Gastrocnemius medialis (tissue), 4 donors: ENCODE data around the gene CHSY1. TPM values are rescaled to one million over a fixed set of nuclear protein-coding genes. Genes with fewer than 3 reads are reported as not detected.

Experiments
- ATAC-seq, 2 donors: fragments of 150-250 bp; one replicate each; pipeline ENCODE4 v1.9.1; 2016
- DNase-seq, 2 donors: peaks; one replicate each; pipeline ENCODE4 v3.0.0-alpha.2; 2019
- H3K27ac ChIP-seq, 4 donors: fragments of 200-600 bp; sonication (generic); 1 replicate in 1 of 4; 2 replicates in 3 of 4; pipeline ENCODE4 v1.5.1; 2016 to 2018; ENCODE audit warnings: mild to moderate bottlenecking in 2 of 4, moderate library complexity in 1 of 4
- H3K27me3 ChIP-seq, 3 donors: fragments of 200-600 bp; sonication (generic) in 2 of 3; 1 replicate in 1 of 3; 2 replicates in 2 of 3; pipeline versions ENCODE4 v1.5.1 to v1.6.0; 2016 to 2019; ENCODE audit warnings: mild to moderate bottlenecking in 1 of 3, moderate library complexity in 1 of 3
- H3K36me3 ChIP-seq, 2 donors: fragments of 200-600 bp; sonication (generic) in 1 of 2; one replicate each; pipeline ENCODE4 v1.5.1; 2017 to 2018
- H3K4me1 ChIP-seq, 2 donors: fragments of 200-600 bp; sonication (generic) in 1 of 2; one replicate each; pipeline ENCODE4 v1.5.1; 2016 to 2017; ENCODE audit warnings: mild to moderate bottlenecking in 2 of 2
- H3K4me3 ChIP-seq, 4 donors: fragments of 200-600 bp; sonication (generic) in 3 of 4; 1 replicate in 1 of 4; 2 replicates in 3 of 4; pipeline ENCODE4 v1.5.1; 2016 to 2019; ENCODE audit warnings: mild to moderate bottlenecking in 2 of 4
- H3K9me3 ChIP-seq, 3 donors: fragments of 200-600 bp; sonication (generic) in 2 of 3; 1 replicate in 1 of 3; 2 replicates in 2 of 3; pipeline ENCODE4 v1.5.1; 2016 to 2019
- CTCF ChIP-seq, 5 experiments: fragments of 450-650 bp in 3 of 5; fragments of 200-600 bp in 2 of 5; sonication (generic) in 2 of 5; IDR thresholded peaks in 4 of 5; conservative IDR thresholded peaks in 1 of 5; 1 replicate in 4 of 5; 2 replicates in 1 of 5; pipeline ENCODE4 v1.5.1; 2016 to 2019; ENCODE audit warnings: antibody characterized with exemption in 5 of 5, mild to moderate bottlenecking in 3 of 5, moderate library complexity in 3 of 5
- POLR2A ChIP-seq, 2 donors: fragments of 450-650 bp; IDR thresholded peaks; one replicate each; pipeline ENCODE4 v1.6.1; 2017; ENCODE audit warnings: antibody characterized with exemption in 2 of 2, mild to moderate bottlenecking in 2 of 2, moderate library complexity in 2 of 2
- in situ Hi-C, 4 donors: fragments of 200-750 bp; cut with MboI; loops; one replicate each; pipeline versions ENCODE4 v1.15.0 to v1.8.0; 2017; ENCODE audit warnings: low sequenced_read_pairs in 4 of 4
- intact Hi-C: fragments of 100-400 bp; cut with DNase I; formaldehyde crosslinking; loops from one replicate; pipeline ENCODE4 v1.15.1; 2023; ENCODE audit warnings: low total_unique reads
- total RNA-seq, 4 donors: library from RNA; depleted of rRNA; stranded (reverse); fragments of >200 nt; gene quantifications; one replicate each; pipeline versions ENCODE4 v1.1.0 to v1.2.3, GENCODE V29; 2016

Gene CHSY1
- total RNA-seq, 4 donors from 2014 or later, result 4.6 to 8.3 (median 7.1) TPM

GRCh38 chr15:101174152-101174920 lies 77.5 kb downstream of the CHSY1 start:
- Histone ChIP-seq H3K4me3 (no peak overlapping the region), H3K9me3 (no peaks in the 10 kb centered on the region), H3K27me3 (no peaks in the 10 kb centered on the region), H3K4me1 (peaks cover 6 to 18% of the 10 kb centered on the region in 2 donors), H3K27ac (no peak overlapping the region), H3K36me3 (peaks cover 0 to 19% of the 10 kb centered on the region in 2 donors)
- TF ChIP-seq POLR2A (IDR thresholded peaks at IDR 0.05) (no peak), CTCF (IDR thresholded peaks at IDR 0.05 in 4 of 5, conservative IDR thresholded peaks at IDR 0.05 in 1 of 5) (no peak)
- intact Hi-C loops (no loop called here), in situ Hi-C loops (loop anchor here in 1 of 4 donors (10.0 kb wide), 1 partner anchor 70 kb away; no protein-coding TSS in a partner anchor)
- no peak for DNase-seq
- no peak for ATAC-seq

GRCh38 chr15:101173233-101174119 lies 78.4 kb downstream of the CHSY1 start:
- intact Hi-C loops, result no loop called here
- ATAC-seq (no peak), DNase-seq (no peak)
- H3K4me1 ChIP-seq, result peaks cover 12 to 26% of the 10 kb centered on the region in 2 donors
- H3K27me3 ChIP-seq, result no peaks in the 10 kb centered on the region
- H3K9me3 ChIP-seq, result no peaks in the 10 kb centered on the region
- TF ChIP-seq CTCF (IDR thresholded peaks at IDR 0.05 in 4 of 5, conservative IDR thresholded peaks at IDR 0.05 in 1 of 5), result no peak
- TF ChIP-seq POLR2A (IDR thresholded peaks at IDR 0.05), result no peak
- H3K27ac ChIP-seq, result no peak overlapping the region
- in situ Hi-C loops, result loop anchor here in 1 of 4 donors (10.0 kb wide), 1 partner anchor 71 kb away; no protein-coding TSS in a partner anchor
- H3K36me3 ChIP-seq, result peaks cover 0 to 17% of the 10 kb centered on the region in 2 donors
- no peak overlapping the region for H3K4me3 ChIP-seq

- ATAC-seq, result no peak
- no peak overlapping the region for H3K27ac ChIP-seq
- no peaks in the 10 kb centered on the region for H3K27me3 ChIP-seq
- in situ Hi-C loops (loop anchor here in 1 of 4 donors (10.0 kb wide), 1 partner anchor 72 kb away; no protein-coding TSS in a partner anchor), intact Hi-C loops (no loop called here)
- DNase-seq, result no peak
- H3K4me1 ChIP-seq, result peaks cover 12 to 29% of the 10 kb centered on the region in 2 donors
- TF ChIP-seq CTCF (IDR thresholded peaks at IDR 0.05 in 4 of 5, conservative IDR thresholded peaks at IDR 0.05 in 1 of 5) (no peak), POLR2A (IDR thresholded peaks at IDR 0.05) (no peak)
- H3K4me3 ChIP-seq, result no peak overlapping the region
- no peaks in the 10 kb centered on the region for H3K9me3 ChIP-seq
- peaks cover 0 to 9% of the 10 kb centered on the region in 2 donors for H3K36me3 ChIP-seq
These were observed 79.3 kb downstream of the CHSY1 start for GRCh38 chr15:101172501-101173071.

- no peaks in the 10 kb centered on the region for H3K27me3 ChIP-seq
- peaks cover 0 to 9% of the 10 kb centered on the region in 2 donors for H3K36me3 ChIP-seq
- intact Hi-C loops, result no loop called here
- ATAC-seq (no peak), DNase-seq (no peak)
- in situ Hi-C loops, result loop anchor here in 1 of 4 donors (10.0 kb wide), 1 partner anchor 73 kb away; no protein-coding TSS in a partner anchor
- peaks cover 12 to 33% of the 10 kb centered on the region in 2 donors for H3K4me1 ChIP-seq
- no peak for TF ChIP-seq POLR2A (IDR thresholded peaks at IDR 0.05)
- TF ChIP-seq CTCF (IDR thresholded peaks at IDR 0.05 in 4 of 5, conservative IDR thresholded peaks at IDR 0.05 in 1 of 5), result no peak
- H3K9me3 ChIP-seq, result no peaks in the 10 kb centered on the region
- no peak overlapping the region for H3K27ac ChIP-seq
- no peak overlapping the region for H3K4me3 ChIP-seq
These were observed 79.9 kb downstream of the CHSY1 start for GRCh38 chr15:101171954-101172353.
